Body of pancreas (tissue), 4 donors: Measurements from ENCODE around the gene CACNA2D4. TPM values are rescaled to one million over a fixed set of nuclear protein-coding genes. Genes with fewer than 3 reads are reported as not detected.

Experiments
- ATAC-seq: fragments of 150-250 bp; one replicate; pipeline ENCODE4 v1.9.1; 2016
- DNase-seq, 4 donors: peaks; one replicate each; pipeline ENCODE4 v3.0.0-alpha.2; 2019
- H3K27ac ChIP-seq, 4 donors: fragments of 200-600 bp; sonication (generic); 1 replicate in 3 of 4; 2 replicates in 1 of 4; pipeline versions ENCODE4 v1.5.1 to v1.6.1; 2016 to 2019; ENCODE audit warnings: mild to moderate bottlenecking in 1 of 4, mixed read lengths in 1 of 4, moderate library complexity in 1 of 4
- H3K27me3 ChIP-seq, 2 donors: fragments of 200-600 bp; sonication (generic); one replicate each; pipeline ENCODE4 v1.6.0; 2016; ENCODE audit warnings: mild to moderate bottlenecking in 1 of 2
- H3K36me3 ChIP-seq, 2 donors: fragments of 200-600 bp; sonication (generic); replicated peaks in 1 of 2; 2 replicates each; pipeline ENCODE4 v1.5.1; 2016; ENCODE audit warnings: low read depth in 2 of 2; ENCODE audit not compliant: insufficient read depth in 1 of 2
- H3K4me1 ChIP-seq: fragments of 200-600 bp; sonication (generic); one replicate; pipeline ENCODE4 v1.6.0; 2016
- H3K4me3 ChIP-seq, 2 donors: fragments of 200-600 bp; sonication (generic); 1 replicate in 1 of 2; 2 replicates in 1 of 2; pipeline ENCODE4 v1.5.1; 2016 to 2019
- H3K9me3 ChIP-seq, 3 donors: fragments of 200-600 bp; sonication (generic); 1 replicate in 2 of 3; 2 replicates in 1 of 3; pipeline ENCODE4 v1.5.1; 2016
- CTCF ChIP-seq, 7 experiments: fragments of 450-650 bp in 4 of 7; fragments of 200-600 bp in 3 of 7; sonication (generic) in 3 of 7; IDR thresholded peaks; one replicate each; pipeline ENCODE4 v1.5.1; 2016 to 2019; ENCODE audit warnings: antibody characterized with exemption in 7 of 7
- POLR2A ChIP-seq, 3 donors: fragments of 450-650 bp; IDR thresholded peaks; one replicate each; pipeline ENCODE4 v1.6.1; 2016; ENCODE audit warnings: antibody characterized with exemption in 3 of 3, mild to moderate bottlenecking in 2 of 3
- WGBS, 2 donors: methylation state at CpG; one replicate each; pipeline ENCODE4 v1.1.5; 2017; 5-methylcytosine and 5-hydroxymethylcytosine counted together
- intact Hi-C: fragments of 100-400 bp; cut with DNase I; formaldehyde crosslinking; loops from one replicate; pipeline ENCODE4 v1.15.1; 2023
- total RNA-seq, 2 donors: library from RNA; depleted of rRNA; stranded (reverse); fragments of >200 nt; gene quantifications; one replicate each; pipeline ENCODE4 v1.1.0, GENCODE V29; 2016

The CACNA2D4 gene
- total RNA-seq, 2 donors from 2014 or later: 3.6 TPM; not detected in 1

- ATAC-seq (no peak), DNase-seq (no peak)
- intact Hi-C loops: loop anchor here (5.0 kb wide), 1 partner anchor 128 kb away; no protein-coding TSS in a partner anchor
- Histone ChIP-seq H3K27ac (no peak overlapping the region), H3K4me3 (no peak overlapping the region), H3K27me3 (no peaks in the 10 kb centered on the region), H3K36me3 (no peaks in the 10 kb centered on the region), H3K4me1 (no peaks in the 10 kb centered on the region), H3K9me3 (no peaks in the 10 kb centered on the region)
- 47% methylated on average over 3 of the region's 3 CpGs for WGBS, 2 donors
- TF ChIP-seq CTCF (IDR thresholded peaks at IDR 0.05) (no peak), POLR2A (IDR thresholded peaks at IDR 0.05) (no peak)
Observed at GRCh38 chr12:1925684-1926006, 7.2 kb upstream of the CACNA2D4 start.

GRCh38 chr12:1924996-1925683 is 6.7 kb upstream of the CACNA2D4 start:
- Histone ChIP-seq H3K27me3 (no peaks in the 10 kb centered on the region), H3K36me3 (no peaks in the 10 kb centered on the region), H3K9me3 (no peaks in the 10 kb centered on the region), H3K4me1 (no peaks in the 10 kb centered on the region), H3K4me3 (no peak overlapping the region), H3K27ac (no peak overlapping the region)
- ATAC-seq: no peak
- intact Hi-C loops: loop anchor here (5.0 kb wide), 1 partner anchor 128 kb away; no protein-coding TSS in a partner anchor
- 62 to 64% methylated on average over 7 of the region's 7 CpGs for WGBS, 2 donors
- no peak for DNase-seq
- TF ChIP-seq CTCF (IDR thresholded peaks at IDR 0.05) (no peak), POLR2A (IDR thresholded peaks at IDR 0.05) (no peak)

GRCh38 chr12:1922985-1923384 is 4.5 kb upstream of the CACNA2D4 start:
- intact Hi-C loops: no loop called here

GRCh38 chr12:1922075-1922709 is 3.7 kb upstream of the CACNA2D4 start:
- Histone ChIP-seq H3K4me3 (no peak overlapping the region), H3K4me1 (no peaks in the 10 kb centered on the region), H3K9me3 (no peaks in the 10 kb centered on the region), H3K27ac (no peak overlapping the region), H3K36me3 (no peaks in the 10 kb centered on the region), H3K27me3 (no peaks in the 10 kb centered on the region)
- ATAC-seq (no peak), DNase-seq (peak in 3 of 4 donors; percentile 43 to 54 (median 48))
- WGBS, 2 donors: 48 to 71% methylated on average over 26 to 40 of the region's 40 CpGs
- intact Hi-C loops: no loop called here
- TF ChIP-seq POLR2A (IDR thresholded peaks at IDR 0.05): no peak
- TF ChIP-seq CTCF (IDR thresholded peaks at IDR 0.05): peak in 1 of 7 experiments; percentile 13

More at GRCh38 chr12:1922985-1923384, 4.5 kb upstream of the CACNA2D4 start:
- Histone ChIP-seq H3K4me3 (no peak overlapping the region), H3K27ac (no peak overlapping the region), H3K4me1 (no peaks in the 10 kb centered on the region), H3K36me3 (no peaks in the 10 kb centered on the region), H3K27me3 (no peaks in the 10 kb centered on the region), H3K9me3 (no peaks in the 10 kb centered on the region)
- DNase-seq: no peak
- TF ChIP-seq POLR2A (IDR thresholded peaks at IDR 0.05): no peak
- no peak for TF ChIP-seq CTCF (IDR thresholded peaks at IDR 0.05)
- no peak for ATAC-seq
- 76 to 83% methylated on average over 12 of the region's 12 CpGs for WGBS, 2 donors
